GM21360 (cell line): ENCODE data around the gene PTGIS.
"Not testable (repeated sequence)": the region's sequence is repeated elsewhere in the genome, so short reads cannot be mapped to it uniquely, and the experiment has no call there.

ENCODE experiments used
- ATAC-seq: cut with Tn5 transposase; IDR thresholded peaks from one replicate; pipeline ENCODE4 v1.9.1; 2021; ENCODE audit warnings: mild to moderate bottlenecking, moderate library complexity; ENCODE audit not compliant: unreplicated experiment

Gene PTGIS

GRCh38 chr20:49579874-49580812, 12.2 kb upstream of the PTGIS start:
- no peak for ATAC-seq

GRCh38 chr20:49579195-49579594, 11.3 kb upstream of the PTGIS start:
- no peak for ATAC-seq

GRCh38 chr20:49578436-49578835, 10.5 kb upstream of the PTGIS start:
- no peak for ATAC-seq

GRCh38 chr20:49575551-49576060, 7.7 kb upstream of the PTGIS start:
- ATAC-seq: no peak

GRCh38 chr20:49573900-49574416, 6.0 kb upstream of the PTGIS start:
- no peak for ATAC-seq

GRCh38 chr20:49572857-49573256, 4.9 kb upstream of the PTGIS start:
- no peak for ATAC-seq

GRCh38 chr20:49571553-49571835, 3.6 kb upstream of the PTGIS start:
- ATAC-seq: no peak

GRCh38 chr20:49570828-49571552, 3.1 kb upstream of the PTGIS start:
- no peak for ATAC-seq

- no peak for ATAC-seq
Measured at GRCh38 chr20:49570161-49570827, 2.4 kb upstream of the PTGIS start.

GRCh38 chr20:49569411-49570115, 1.6 kb upstream of the PTGIS start:
- ATAC-seq: no peak

GRCh38 chr20:49568278-49569151, 578 bp upstream of the PTGIS start:
- ATAC-seq: no peak

GRCh38 chr20:49566401-49567364, 1.3 kb downstream of the PTGIS start:
- no peak for ATAC-seq

GRCh38 chr20:49564991-49565390, 2.9 kb downstream of the PTGIS start:
- ATAC-seq: not testable (repeated sequence)

GRCh38 chr20:49563015-49563980, 4.6 kb downstream of the PTGIS start:
- no peak for ATAC-seq

- ATAC-seq: no peak
Measured at GRCh38 chr20:49562311-49563014, 5.5 kb downstream of the PTGIS start.

GRCh38 chr20:49561806-49562205, 6.1 kb downstream of the PTGIS start:
- ATAC-seq: no peak

- no peak for ATAC-seq
Measured at GRCh38 chr20:49561256-49561655, 6.7 kb downstream of the PTGIS start.
